Measurements from ENCODE around the gene HNRNPUL1.

HNRNPUL1 gene

DNA sequence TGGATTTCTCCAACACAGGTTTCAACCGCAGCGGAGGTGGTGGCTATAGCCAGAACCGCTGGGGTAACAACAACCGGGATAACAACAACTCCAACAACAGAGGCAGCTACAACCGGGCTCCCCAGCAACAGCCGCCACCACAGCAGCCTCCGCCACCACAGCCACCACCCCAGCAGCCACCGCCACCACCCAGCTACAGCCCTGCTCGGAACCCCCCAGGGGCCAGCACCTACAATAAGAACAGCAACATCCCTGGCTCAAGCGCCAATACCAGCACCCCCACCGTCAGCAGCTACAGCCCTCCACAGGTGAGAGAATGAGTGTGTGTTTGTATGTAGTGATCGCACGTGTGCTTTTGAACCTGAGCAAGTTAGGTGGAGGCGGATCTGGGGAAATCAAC lies 39.8 kb downstream of the HNRNPUL1 start:
- H3K4me3 ChIP-seq (ENCODE audit: low read depth, low read length), result no peak overlapping the region
- DNase-seq (ENCODE audit: low read depth), result no peak
- TF ChIP-seq, protein P1, sequence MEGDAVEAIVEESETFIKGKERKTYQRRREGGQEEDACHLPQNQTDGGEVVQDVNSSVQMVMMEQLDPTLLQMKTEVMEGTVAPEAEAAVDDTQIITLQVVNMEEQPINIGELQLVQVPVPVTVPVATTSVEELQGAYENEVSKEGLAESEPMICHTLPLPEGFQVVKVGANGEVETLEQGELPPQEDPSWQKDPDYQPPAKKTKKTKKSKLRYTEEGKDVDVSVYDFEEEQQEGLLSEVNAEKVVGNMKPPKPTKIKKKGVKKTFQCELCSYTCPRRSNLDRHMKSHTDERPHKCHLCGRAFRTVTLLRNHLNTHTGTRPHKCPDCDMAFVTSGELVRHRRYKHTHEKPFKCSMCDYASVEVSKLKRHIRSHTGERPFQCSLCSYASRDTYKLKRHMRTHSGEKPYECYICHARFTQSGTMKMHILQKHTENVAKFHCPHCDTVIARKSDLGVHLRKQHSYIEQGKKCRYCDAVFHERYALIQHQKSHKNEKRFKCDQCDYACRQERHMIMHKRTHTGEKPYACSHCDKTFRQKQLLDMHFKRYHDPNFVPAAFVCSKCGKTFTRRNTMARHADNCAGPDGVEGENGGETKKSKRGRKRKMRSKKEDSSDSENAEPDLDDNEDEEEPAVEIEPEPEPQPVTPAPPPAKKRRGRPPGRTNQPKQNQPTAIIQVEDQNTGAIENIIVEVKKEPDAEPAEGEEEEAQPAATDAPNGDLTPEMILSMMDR (IDR thresholded peaks at IDR 0.05; ENCODE audit: control insufficient read depth, extremely low read depth, insufficient read depth), result no peak

DNA sequence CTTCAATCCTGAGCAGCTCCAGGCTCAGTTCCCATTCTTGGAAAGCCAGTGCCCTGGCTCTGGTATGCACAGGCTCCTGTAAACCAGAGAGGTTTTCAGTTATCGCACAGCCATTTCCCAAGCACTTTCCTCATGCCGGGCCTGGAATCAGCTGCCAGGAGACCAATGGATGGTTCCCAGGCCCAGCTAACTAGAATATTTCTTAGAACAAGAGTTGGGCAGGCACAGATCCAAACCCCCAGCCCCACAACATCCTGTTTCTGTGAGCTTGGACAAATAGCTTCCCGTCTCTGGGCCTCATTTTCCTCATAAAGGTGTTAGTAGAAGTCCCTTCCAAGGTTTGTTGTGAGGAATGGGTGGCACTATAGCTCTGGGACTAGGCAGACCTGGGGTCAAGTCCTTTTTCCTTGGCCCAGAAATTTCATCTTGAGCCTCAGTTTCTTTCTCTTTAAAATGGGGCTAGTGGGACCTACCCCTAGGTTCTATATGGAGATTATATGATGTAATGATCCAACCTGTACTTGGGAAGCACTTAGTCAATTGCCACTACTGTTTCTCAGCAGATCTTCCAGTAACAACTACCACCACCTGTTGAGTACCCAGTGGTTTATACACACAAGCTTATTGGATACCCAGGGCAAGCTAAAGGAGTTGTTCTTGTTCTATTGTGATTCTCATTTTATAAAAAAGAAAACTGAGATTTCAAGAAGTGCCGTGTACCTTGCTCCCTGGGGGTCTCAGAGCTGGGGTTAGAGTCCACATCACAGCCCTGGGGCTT lies 40.7 kb downstream of the HNRNPUL1 start:
- no peak for DNase-seq (ENCODE audit: low read depth)
- no peak overlapping the region for H3K4me3 ChIP-seq (ENCODE audit: low read depth, low read length)
- TF ChIP-seq, protein P1 (IDR thresholded peaks at IDR 0.05; ENCODE audit: control insufficient read depth, extremely low read depth, insufficient read depth), result no peak

DNA sequence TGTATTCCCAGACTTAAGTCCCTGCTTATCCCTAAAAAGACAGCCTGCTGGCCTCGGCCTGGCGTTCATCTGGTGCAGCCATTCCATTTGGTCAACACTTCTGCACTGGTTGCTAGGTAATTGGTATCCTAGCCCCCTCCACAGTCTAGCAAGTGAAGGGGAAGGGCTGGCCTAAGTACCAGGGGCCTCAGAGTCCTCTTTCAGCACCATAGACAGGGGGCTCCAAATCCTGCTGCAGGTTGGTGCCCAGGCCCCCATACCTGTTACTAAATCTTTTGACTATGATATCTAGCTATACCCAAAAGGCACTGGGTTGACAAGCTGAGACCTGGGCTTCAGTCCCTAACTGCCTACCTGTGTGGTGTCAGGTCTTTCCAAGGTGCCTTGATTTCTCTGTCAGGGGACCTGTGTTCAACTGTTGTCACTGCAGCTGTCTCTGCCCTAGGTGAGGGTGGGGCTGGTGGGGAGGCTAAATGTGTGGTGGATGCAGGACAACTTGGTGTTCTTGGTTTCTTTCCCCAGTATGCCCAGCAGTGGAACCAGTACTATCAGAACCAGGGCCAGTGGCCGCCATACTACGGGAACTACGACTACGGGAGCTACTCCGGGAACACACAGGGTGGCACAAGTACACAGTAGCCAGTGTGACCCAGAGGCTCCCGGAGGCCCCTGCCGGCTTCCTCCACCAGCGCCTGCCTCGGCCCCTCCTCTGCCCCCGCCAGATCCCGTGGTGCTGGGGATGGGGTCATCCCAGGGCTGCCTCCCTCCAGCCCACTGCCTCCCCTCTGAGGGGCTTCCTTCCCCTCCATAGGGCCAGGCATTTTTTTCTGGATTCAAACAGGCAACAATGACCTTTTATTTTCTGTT lies 42.0 kb downstream of the HNRNPUL1 start:
- DNase-seq (ENCODE audit: low read depth), result no peak
- TF ChIP-seq, protein P1 (IDR thresholded peaks at IDR 0.05; ENCODE audit: control insufficient read depth, extremely low read depth, insufficient read depth), result no peak

DNA sequence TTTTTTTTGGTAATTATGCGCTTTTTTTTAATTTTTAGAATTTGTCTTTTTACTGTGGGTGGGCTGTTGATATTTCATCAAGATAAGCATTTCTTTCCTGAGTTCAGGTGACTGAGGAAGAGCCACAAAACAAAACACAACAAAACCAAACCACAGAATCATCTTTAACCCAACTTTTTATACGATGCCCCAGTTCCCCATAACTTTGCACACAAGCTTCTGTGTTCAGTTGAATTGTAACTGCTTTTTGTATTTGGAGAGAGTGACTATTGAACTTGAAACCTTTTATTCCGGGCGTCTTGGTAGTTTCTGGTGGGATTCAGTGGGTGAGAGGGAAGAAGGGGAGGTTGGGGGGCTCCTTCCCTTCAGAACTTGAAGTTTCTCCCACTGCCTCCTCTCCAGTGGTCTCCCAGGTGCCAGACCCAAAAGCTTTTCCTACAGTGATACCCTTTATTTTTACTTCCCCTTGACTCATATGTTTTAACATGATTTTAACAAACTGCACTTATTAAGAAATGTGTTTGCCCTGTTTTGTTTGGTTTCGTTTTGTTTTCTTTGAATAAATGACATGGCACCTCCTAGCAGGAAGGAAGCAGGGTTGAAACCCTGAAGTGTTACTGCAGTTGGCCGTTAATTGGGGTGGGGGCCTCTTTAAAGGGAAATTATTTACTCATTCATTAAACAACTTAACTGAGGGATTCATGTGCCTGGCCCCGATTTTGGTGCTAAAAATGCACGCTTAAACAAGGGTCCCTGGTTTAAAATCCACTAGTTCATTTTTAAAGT lies 43.1 kb downstream of the HNRNPUL1 start:
- no peak for DNase-seq (ENCODE audit: low read depth)
- TF ChIP-seq, protein P1 (IDR thresholded peaks at IDR 0.05; ENCODE audit: control insufficient read depth, extremely low read depth, insufficient read depth), result no peak
- no peak overlapping the region for H3K4me3 ChIP-seq (ENCODE audit: low read depth, low read length)

More for the DNA sequence above, 42.0 kb downstream of the HNRNPUL1 start:
- no peak overlapping the region for H3K4me3 ChIP-seq (ENCODE audit: low read depth, low read length)

DNA sequence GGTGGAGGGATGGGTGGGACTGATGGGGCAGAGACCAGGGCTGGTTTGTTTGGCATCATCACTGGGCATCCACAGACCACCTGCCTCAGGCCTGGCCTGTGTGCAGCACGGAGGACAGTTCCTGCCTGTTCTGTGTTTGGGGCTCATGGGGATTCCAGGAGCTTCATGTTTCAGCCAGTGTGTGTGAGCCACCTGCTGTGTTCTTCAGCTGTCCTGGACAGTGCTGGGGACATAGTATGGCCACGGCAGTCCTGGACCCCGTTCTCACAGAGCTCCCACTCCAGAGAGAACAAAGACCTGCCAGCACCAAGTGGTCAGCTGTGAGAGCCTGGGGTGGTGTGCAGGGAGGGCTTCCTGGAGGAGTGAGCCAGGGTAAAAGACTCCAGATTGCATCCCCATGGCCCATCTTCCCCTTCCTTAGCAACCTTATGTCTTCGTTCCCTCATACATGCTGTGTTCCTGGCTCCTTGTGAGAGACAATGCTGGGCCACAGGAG lies 43.8 kb downstream of the HNRNPUL1 start:
- TF ChIP-seq, protein P1 (IDR thresholded peaks at IDR 0.05; ENCODE audit: control insufficient read depth, extremely low read depth, insufficient read depth), result no peak
- no peak overlapping the region for H3K4me3 ChIP-seq (ENCODE audit: low read depth, low read length)
- DNase-seq (ENCODE audit: low read depth), result no peak

DNA sequence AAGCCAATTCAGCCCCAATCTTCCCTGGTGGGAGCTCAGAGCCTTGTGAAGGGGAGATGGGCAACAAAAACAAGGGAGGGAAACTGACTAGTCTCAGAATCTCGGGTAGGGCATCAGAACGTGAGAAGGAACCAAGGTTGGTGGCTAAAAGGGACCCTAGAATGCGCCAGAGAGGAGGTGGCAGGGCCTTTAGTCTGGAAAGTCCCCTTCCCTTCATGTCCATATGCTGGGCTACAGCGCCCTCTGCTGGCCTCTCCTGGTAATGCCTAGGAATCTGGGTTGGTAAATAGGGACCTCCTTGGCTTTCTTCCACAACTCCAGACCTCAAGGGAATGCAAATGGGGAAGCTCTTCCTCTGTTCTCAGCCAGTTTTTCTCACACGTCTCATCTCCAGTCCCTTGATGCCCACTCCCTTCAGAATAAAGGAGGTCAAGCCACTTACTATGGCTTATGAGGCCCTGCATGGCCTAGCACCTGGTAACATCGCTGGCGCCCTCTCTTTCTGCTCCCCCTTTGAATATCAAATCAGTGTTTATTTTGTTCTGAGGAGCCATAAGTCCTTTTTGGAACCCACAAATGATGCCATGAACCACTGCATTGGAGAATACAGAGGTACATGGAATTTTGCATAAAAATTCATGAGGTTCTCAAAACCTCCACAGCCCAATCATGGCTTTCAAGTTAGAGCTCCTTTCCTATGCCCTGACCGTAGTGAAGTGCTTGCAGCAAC lies 44.4 kb downstream of the HNRNPUL1 start:
- TF ChIP-seq, protein P1 (IDR thresholded peaks at IDR 0.05; ENCODE audit: control insufficient read depth, extremely low read depth, insufficient read depth), result peak; percentile 69
- H3K4me3 ChIP-seq (ENCODE audit: low read depth, low read length), result no peak overlapping the region
- peak; percentile 18 for DNase-seq (ENCODE audit: low read depth)
